Panc1 (cell line): ENCODE data around the gene PLXNB1. TPM values are rescaled to one million over a fixed set of nuclear protein-coding genes. Genes with fewer than 3 reads are reported as not detected.

Experiments
- ATAC-seq: fragments of 200-7000 bp; cut with Tn5 transposase; 2 replicates; pipeline ENCODE4 v1.9.1; 2020; ENCODE audit warnings: mild to moderate bottlenecking, moderate library complexity
- BruUV-seq: library from RNA; stranded (reverse); fragments of 400-500 nt; replicated peaks from 2 replicates; lab custom pipeline; 2021; lab: Mats Ljungman, UMichigan
- CTCF ChIA-PET: fragments of 300-600 bp; sonication (Branson Sonifier 250); formaldehyde crosslinking; loops from one replicate; lab custom pipeline; 2022; ENCODE audit warnings: antibody characterized with exemption; lab: Charles Lee
- POLR2A ChIA-PET: fragments of 300-600 bp; sonication (Branson Sonifier 250); formaldehyde crosslinking; loops from one replicate; lab custom pipeline; 2022; ENCODE audit warnings: antibody characterized with exemption; lab: Charles Lee
- DNase-seq: peaks from one replicate; pipeline ENCODE4 v3.0.0-alpha.2; 2010; ENCODE audit warnings: low read depth, low spot score
- H3K27ac ChIP-seq: 2 replicates; pipeline ENCODE4 v1.5.1; 2011; ENCODE audit warnings: mild to moderate bottlenecking, low read length, inconsistent platforms
- H3K27me3 ChIP-seq: fragments of 200-500 bp; sonication (Bioruptor generic); 2 replicates; pipeline ENCODE4 v1.6.0; 2014; ENCODE audit warnings: low read length, inconsistent platforms; ENCODE audit not compliant: control insufficient read depth, insufficient read depth
- H3K36me3 ChIP-seq: fragments of 200-500 bp; sonication (Bioruptor generic); 2 replicates; pipeline ENCODE4 v1.5.1; 2014; ENCODE audit warnings: inconsistent platforms, mild to moderate bottlenecking, low read length, moderate library complexity; ENCODE audit not compliant: control insufficient read depth, insufficient read depth
- H3K4me1 ChIP-seq: 2 replicates; pipeline ENCODE4 v1.5.1; 2011; ENCODE audit warnings: inconsistent platforms, mild to moderate bottlenecking, low read length, moderate library complexity; ENCODE audit not compliant: control insufficient read depth, insufficient read depth
- H3K4me3 ChIP-seq, 2 experiments: 2 replicates each; pipeline ENCODE4 v1.5.1; 2011 to 2012; ENCODE audit warnings: low read depth in 2 of 2, low read length in 2 of 2, mild to moderate bottlenecking in 2 of 2, inconsistent platforms in 1 of 2, moderate library complexity in 1 of 2
- H3K9me3 ChIP-seq: fragments of 200-500 bp; sonication (Bioruptor generic); 2 replicates; pipeline ENCODE4 v1.5.1; 2014; ENCODE audit warnings: low read depth, mild to moderate bottlenecking, inconsistent platforms, low read length, moderate library complexity; ENCODE audit not compliant: control insufficient read depth, insufficient read depth
- CTCF ChIP-seq: fragments of 450-650 bp; IDR thresholded peaks from 2 replicates; pipeline ENCODE4 v1.5.1; 2017; ENCODE audit warnings: mild to moderate bottlenecking
- POLR2AphosphoS5 ChIP-seq: IDR thresholded peaks from 2 replicates; pipeline ENCODE4 v1.6.1; 2012; ENCODE audit warnings: mild to moderate bottlenecking, low read depth, low read length, moderate library complexity
- REST ChIP-seq, 2 experiments: IDR thresholded peaks; 2 replicates each; pipeline ENCODE4 v1.6.1; 2011 to 2012; ENCODE audit warnings: low read depth in 2 of 2, control low read depth in 1 of 2, low read length in 1 of 2, mild to moderate bottlenecking in 1 of 2, moderate library complexity in 1 of 2; ENCODE audit not compliant: insufficient read depth in 1 of 2
- SIN3A ChIP-seq: IDR thresholded peaks from 2 replicates; pipeline ENCODE4 v1.6.1; 2012; ENCODE audit warnings: low read depth, mild to moderate bottlenecking, low read length, moderate library complexity, borderline replicate concordance; ENCODE audit not compliant: insufficient read depth
- TCF7L2 ChIP-seq: IDR thresholded peaks from 2 replicates; pipeline ENCODE4 v1.6.1; 2011; ENCODE audit warnings: mild to moderate bottlenecking, low read depth, low read length, inconsistent platforms
- in situ Hi-C: cut with HindIII; loops from 2 replicates; pipeline ENCODE4 v1.10.0; 2016; ENCODE audit warnings: low sequenced_read_pairs, low pct_unique_long_range_greater_than_20kb
- intact Hi-C: fragments of 100-400 bp; cut with micrococcal nuclease; formaldehyde crosslinking; loops from one replicate; pipeline ENCODE4 v1.10.0; 2022; ENCODE audit not compliant: unreplicated experiment
- total RNA-seq: library from RNA; stranded (reverse); gene quantifications from one replicate; pipeline ENCODE4 v1.2.1, GENCODE V29; 2021; ENCODE audit not compliant: unreplicated experiment

Gene PLXNB1
- total RNA-seq, 1 experiment from 2014 or later: 22.8 TPM

GRCh38 chr3:48423883-48424695 lies 5.8 kb downstream of the PLXNB1 start:
- H3K27me3 ChIP-seq: no peaks in the 10 kb centered on the region
- ATAC-seq (no peak), DNase-seq (no peak)
- H3K4me1 ChIP-seq: peaks cover 4% of the 10 kb centered on the region; the same call in 1 of the 2 replicates
- in situ Hi-C loops: no loop called here
- intact Hi-C loops: no loop called here
- H3K4me3 ChIP-seq: no peak overlapping the region
- ChIA-PET CTCF (interaction anchor here (1.1 kb wide), 1 partner anchor 12 kb away, joined by 3 read pairs; no protein-coding TSS in a partner anchor), POLR2A (no interaction called here)
- H3K27ac ChIP-seq: no peak overlapping the region
- TF ChIP-seq POLR2AphosphoS5: no peak
- no peak for TF ChIP-seq REST (IDR thresholded peaks at IDR 0.05; ENCODE audit: insufficient read depth in 1 of 2, low read depth in 2 of 2, low read length in 1 of 2)
- no peak for TF ChIP-seq CTCF
- TF ChIP-seq SIN3A: no peak
- TF ChIP-seq TCF7L2: no peak
- BruUV-seq: no TSS peak
- H3K9me3 ChIP-seq: no peaks in the 10 kb centered on the region
- H3K36me3 ChIP-seq: no peaks in the 10 kb centered on the region

- in situ Hi-C loops: no loop called here
- intact Hi-C loops: no loop called here
- no peaks in the 10 kb centered on the region for H3K36me3 ChIP-seq
- CTCF ChIA-PET: interaction anchor here (1.1 kb wide), 1 partner anchor 13 kb away, joined by 3 read pairs; no protein-coding TSS in a partner anchor
- POLR2A ChIA-PET: no interaction called here
- DNase-seq: no peak
- BruUV-seq: no TSS peak
- H3K4me1 ChIP-seq: peaks cover 3% of the 10 kb centered on the region; the same call in 1 of the 2 replicates
- no peak overlapping the region for H3K27ac ChIP-seq
- ATAC-seq: no peak
- TF ChIP-seq CTCF: no peak
- no peak for TF ChIP-seq POLR2AphosphoS5
- TF ChIP-seq REST (IDR thresholded peaks at IDR 0.05; ENCODE audit: insufficient read depth in 1 of 2, low read depth in 2 of 2, low read length in 1 of 2): no peak
- no peak for TF ChIP-seq TCF7L2
- no peak for TF ChIP-seq SIN3A
- no peak overlapping the region for H3K4me3 ChIP-seq
- H3K27me3 ChIP-seq: no peaks in the 10 kb centered on the region
- no peaks in the 10 kb centered on the region for H3K9me3 ChIP-seq
Measured at GRCh38 chr3:48423241-48423882, 6.5 kb downstream of the PLXNB1 start.
